ENCODE results near the gene FXYD6. TPM values are rescaled to one million over a fixed set of nuclear protein-coding genes. Genes with fewer than 3 reads are reported as not detected.

The FXYD6 gene
- total RNA-seq, 6 experiments from 2014 or later = not detected

DNA sequence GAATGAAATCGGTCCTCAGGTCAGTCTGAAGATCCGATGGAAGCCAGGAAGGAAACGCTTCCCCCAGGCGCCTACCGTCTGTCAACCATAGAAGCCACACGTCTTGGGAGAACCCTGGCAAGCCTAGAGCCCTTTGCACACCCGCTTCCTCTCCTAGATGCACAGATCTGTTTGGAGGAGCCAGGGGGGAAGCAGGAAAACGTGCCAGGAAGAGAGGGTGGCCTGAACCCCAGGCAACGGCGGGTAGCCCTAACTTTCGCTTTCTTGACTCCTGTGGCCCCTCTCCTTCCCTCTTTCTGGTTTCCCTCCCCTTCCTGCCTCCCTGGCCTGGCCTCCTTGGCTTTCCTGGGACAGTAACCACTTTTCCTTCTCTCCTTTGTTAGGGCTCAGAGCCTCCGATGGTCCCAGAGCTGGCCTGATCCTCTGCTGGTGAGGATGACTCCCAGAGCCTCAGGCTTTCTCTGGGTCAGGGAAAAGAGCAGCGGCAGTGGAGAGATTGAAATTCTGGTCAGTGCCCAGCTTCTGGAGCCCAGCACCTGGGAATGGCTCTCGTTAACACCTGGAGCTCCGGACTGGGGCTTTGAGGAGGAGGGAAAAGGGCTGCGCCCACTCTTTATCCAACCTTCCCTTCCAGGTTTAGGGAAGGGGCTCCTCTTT, 2.1 kb downstream of the FXYD6 start:
- H3K27me3 Mint-ChIP-seq (ENCODE audit: insufficient read depth) = peaks cover 72% of the 10 kb centered on the region
- no peak overlapping the region for H3K27ac Mint-ChIP-seq
- no peak for DNase-seq
- H3K4me3 Mint-ChIP-seq = no peak overlapping the region
- H3K9me3 Mint-ChIP-seq = no peaks in the 10 kb centered on the region
- no peaks in the 10 kb centered on the region for H3K36me3 Mint-ChIP-seq (ENCODE audit: low read depth)
- TF ChIP-seq, protein P1, sequence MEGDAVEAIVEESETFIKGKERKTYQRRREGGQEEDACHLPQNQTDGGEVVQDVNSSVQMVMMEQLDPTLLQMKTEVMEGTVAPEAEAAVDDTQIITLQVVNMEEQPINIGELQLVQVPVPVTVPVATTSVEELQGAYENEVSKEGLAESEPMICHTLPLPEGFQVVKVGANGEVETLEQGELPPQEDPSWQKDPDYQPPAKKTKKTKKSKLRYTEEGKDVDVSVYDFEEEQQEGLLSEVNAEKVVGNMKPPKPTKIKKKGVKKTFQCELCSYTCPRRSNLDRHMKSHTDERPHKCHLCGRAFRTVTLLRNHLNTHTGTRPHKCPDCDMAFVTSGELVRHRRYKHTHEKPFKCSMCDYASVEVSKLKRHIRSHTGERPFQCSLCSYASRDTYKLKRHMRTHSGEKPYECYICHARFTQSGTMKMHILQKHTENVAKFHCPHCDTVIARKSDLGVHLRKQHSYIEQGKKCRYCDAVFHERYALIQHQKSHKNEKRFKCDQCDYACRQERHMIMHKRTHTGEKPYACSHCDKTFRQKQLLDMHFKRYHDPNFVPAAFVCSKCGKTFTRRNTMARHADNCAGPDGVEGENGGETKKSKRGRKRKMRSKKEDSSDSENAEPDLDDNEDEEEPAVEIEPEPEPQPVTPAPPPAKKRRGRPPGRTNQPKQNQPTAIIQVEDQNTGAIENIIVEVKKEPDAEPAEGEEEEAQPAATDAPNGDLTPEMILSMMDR (IDR thresholded peaks at IDR 0.05) = no peak
- H3K4me1 Mint-ChIP-seq (ENCODE audit: low read depth) = no peaks in the 10 kb centered on the region

DNA sequence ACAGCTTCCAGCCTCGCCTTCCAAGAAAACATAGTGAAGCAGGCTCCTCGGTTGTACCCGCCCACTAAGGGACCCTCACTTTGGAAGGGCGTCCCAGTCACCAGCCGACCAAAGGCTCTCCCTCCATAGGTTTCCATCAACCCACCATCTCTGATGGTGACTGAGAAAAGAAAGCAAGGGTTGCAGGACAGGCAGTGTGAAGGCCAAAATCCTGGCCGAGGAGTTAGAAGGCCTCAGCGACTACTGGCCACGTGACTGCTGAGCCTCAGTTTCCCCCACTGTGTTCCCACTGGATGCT, 2.7 kb downstream of the FXYD6 start:
- Mint-ChIP-seq H3K4me1 (ENCODE audit: low read depth) (no peaks in the 10 kb centered on the region), H3K4me3 (no peak overlapping the region), H3K9me3 (no peaks in the 10 kb centered on the region), H3K27me3 (ENCODE audit: insufficient read depth) (peaks cover 73% of the 10 kb centered on the region), H3K36me3 (ENCODE audit: low read depth) (no peaks in the 10 kb centered on the region), H3K27ac (no peak overlapping the region)
- TF ChIP-seq, protein P1 (IDR thresholded peaks at IDR 0.05) = no peak
- no peak for DNase-seq

DNA sequence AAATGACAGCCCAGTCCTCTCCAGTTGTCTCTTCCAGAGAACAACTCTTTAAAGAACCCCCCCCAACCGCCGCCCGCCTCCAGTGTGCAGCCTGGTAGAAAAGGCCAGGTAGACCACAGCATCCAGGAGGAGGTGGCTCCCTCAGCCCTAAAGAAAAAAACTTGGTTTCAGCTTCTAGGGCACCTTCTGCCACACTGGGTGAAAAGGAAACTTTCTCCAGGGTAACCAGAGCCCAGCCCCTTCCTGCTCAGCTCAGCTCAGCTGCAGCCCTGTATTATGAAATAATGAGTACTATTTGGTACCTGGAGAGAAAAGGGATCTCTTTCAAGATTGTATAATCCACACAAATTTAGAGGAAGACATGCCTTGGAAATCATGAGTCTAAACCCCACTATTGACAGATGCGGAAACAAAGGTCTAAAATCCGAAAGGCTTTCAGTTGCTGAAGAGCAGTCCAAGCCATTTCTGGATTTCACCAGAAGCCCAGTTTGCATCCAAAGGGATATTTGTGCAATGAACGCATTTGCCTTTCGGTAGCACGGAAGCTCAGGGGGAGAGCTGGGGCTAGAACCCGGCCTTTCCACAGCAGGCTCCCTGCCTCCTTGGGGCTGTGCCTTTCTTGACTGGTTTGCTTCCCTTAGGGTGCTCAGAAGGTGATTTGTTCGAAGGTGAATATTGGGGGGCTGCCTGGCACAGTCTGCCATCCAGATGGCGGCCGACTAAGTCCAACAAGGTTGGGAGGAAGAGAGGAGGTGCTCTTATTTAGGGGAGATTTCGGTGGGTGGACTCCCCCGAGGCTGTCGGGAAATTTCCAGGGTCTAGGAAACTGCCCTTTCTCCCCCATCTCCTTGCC, 3.3 kb downstream of the FXYD6 start:
- no peak overlapping the region for H3K4me3 Mint-ChIP-seq
- H3K4me1 Mint-ChIP-seq (ENCODE audit: low read depth) = no peaks in the 10 kb centered on the region
- H3K27me3 Mint-ChIP-seq (ENCODE audit: insufficient read depth) = peaks cover 78% of the 10 kb centered on the region

DNA sequence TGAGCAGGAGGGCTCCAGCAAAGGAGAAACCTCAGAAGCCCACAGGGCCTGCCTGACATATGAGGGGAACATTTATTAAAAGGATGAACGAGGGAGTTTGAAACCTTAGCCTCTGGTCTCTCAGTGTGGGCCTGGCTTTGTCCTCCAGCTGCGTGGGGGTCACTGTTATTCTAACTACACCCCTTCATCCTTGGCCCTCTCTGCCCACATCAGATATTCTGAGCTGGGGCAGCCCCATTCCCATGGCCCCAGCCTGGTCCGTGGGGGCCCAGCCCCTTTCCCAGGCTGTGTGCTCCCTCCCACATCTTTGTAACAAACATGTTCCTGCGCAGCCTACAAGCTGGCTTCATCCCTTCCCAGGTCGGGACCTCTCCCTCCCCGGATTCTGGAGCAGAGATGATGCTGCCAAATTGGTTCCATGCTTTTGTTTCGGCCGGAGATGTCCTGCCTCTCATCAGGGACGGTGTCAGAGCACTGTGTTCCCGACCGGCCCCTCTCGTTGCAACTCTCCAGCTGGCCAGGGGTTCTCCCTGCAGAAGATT, 4.0 kb downstream of the FXYD6 start:
- H3K27ac Mint-ChIP-seq = no peak overlapping the region
- H3K4me1 Mint-ChIP-seq (ENCODE audit: low read depth) = no peaks in the 10 kb centered on the region
- no peak overlapping the region for H3K4me3 Mint-ChIP-seq
- H3K36me3 Mint-ChIP-seq (ENCODE audit: low read depth) = no peaks in the 10 kb centered on the region
- peaks cover 72% of the 10 kb centered on the region for H3K27me3 Mint-ChIP-seq (ENCODE audit: insufficient read depth)
- DNase-seq = no peak
- TF ChIP-seq, protein P1 (IDR thresholded peaks at IDR 0.05) = no peak
- H3K9me3 Mint-ChIP-seq = no peaks in the 10 kb centered on the region

More for the DNA sequence above, 3.3 kb downstream of the FXYD6 start:
- TF ChIP-seq, protein P1 (IDR thresholded peaks at IDR 0.05) = no peak
- H3K27ac Mint-ChIP-seq = no peak overlapping the region
- no peaks in the 10 kb centered on the region for H3K9me3 Mint-ChIP-seq
- no peaks in the 10 kb centered on the region for H3K36me3 Mint-ChIP-seq (ENCODE audit: low read depth)
- DNase-seq = no peak

DNA sequence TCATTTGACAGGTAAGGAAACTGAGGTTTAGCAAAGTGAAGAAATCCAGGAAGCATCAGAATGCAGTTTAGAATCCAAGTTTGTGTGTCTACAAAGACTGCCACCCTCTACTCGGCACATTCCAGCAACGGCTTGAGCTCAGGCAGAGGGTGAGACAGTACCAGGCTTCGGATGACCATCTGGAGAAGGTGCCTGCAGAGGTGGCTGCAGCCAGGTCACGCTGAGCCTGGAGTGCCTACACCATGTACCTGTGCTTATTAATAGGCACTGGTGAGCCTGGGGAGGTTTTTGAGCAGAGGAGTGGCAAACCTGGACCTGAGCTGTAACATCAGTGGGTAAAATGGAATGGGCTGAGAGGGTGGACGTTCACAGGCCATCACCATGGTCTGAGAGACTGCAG, 4.7 kb downstream of the FXYD6 start:
- DNase-seq = no peak
- TF ChIP-seq, protein P1 (IDR thresholded peaks at IDR 0.05) = no peak
- no peaks in the 10 kb centered on the region for H3K36me3 Mint-ChIP-seq (ENCODE audit: low read depth)

More for the DNA sequence above, 4.7 kb downstream of the FXYD6 start:
- Mint-ChIP-seq H3K9me3 (no peaks in the 10 kb centered on the region), H3K4me1 (ENCODE audit: low read depth) (no peaks in the 10 kb centered on the region), H3K27ac (no peak overlapping the region), H3K27me3 (ENCODE audit: insufficient read depth) (peaks cover 65% of the 10 kb centered on the region), H3K4me3 (no peak overlapping the region)

Data from HFFc6 (cell line).